IMR-90 (cell line): ENCODE data around the gene MPPED2. TPM values are rescaled to one million over a fixed set of nuclear protein-coding genes. Genes with fewer than 3 reads are reported as not detected.

Experiments
- ATAC-seq: fragments of 200-7000 bp; cut with Tn5 transposase; 2 replicates; pipeline ENCODE4 v1.9.1; 2020; ENCODE audit warnings: low read depth, mild to moderate bottlenecking, moderate library complexity
- BruUV-seq: library from RNA; stranded (reverse); fragments of 400-500 nt; replicated peaks from 2 replicates; lab custom pipeline; 2021; lab: Mats Ljungman, UMichigan
- CTCF ChIA-PET: fragments of 300-600 bp; formaldehyde crosslinking; extraction: SDS; loops from one replicate; lab custom pipeline; 2021; ENCODE audit warnings: antibody characterized with exemption; lab: Yijun Ruan, JAX
- POLR2A ChIA-PET: fragments of 300-600 bp; sonication (Branson Sonifier 250); formaldehyde crosslinking; loops from one replicate; lab custom pipeline; 2022; ENCODE audit warnings: antibody characterized with exemption; ENCODE audit not compliant: unreplicated experiment; lab: Charles Lee
- DNase-seq: peaks from one replicate; pipeline ENCODE4 v3.0.0; 2013
- H2AFZ ChIP-seq: replicated peaks from 2 replicates; pipeline ENCODE3; 2013; ENCODE audit warnings: low read length, mild to moderate bottlenecking; ENCODE audit not compliant: poor library complexity
- H2AK5ac ChIP-seq: 2 replicates; pipeline ENCODE4 v1.6.1; 2013; ENCODE audit warnings: low read depth, low read length, inconsistent platforms
- H2AK9ac ChIP-seq: replicated peaks from 2 replicates; pipeline ENCODE3; 2013; ENCODE audit warnings: mild to moderate bottlenecking, low read depth, low read length, moderate library complexity; ENCODE audit not compliant: poor library complexity
- H2BK120ac ChIP-seq: 2 replicates; pipeline ENCODE4 v1.6.1; 2013; ENCODE audit warnings: low read depth, low read length, inconsistent platforms
- H2BK15ac ChIP-seq: 3 replicates; pipeline ENCODE4 v1.6.1; 2013; ENCODE audit warnings: low read depth, low read length, inconsistent platforms
- H2BK20ac ChIP-seq: 2 replicates; pipeline ENCODE4 v1.6.1; 2013; ENCODE audit warnings: low read depth, mild to moderate bottlenecking, inconsistent platforms, low read length, moderate library complexity
- H2BK5ac ChIP-seq: 2 replicates; pipeline ENCODE4 v1.6.1; 2013; ENCODE audit warnings: mild to moderate bottlenecking, low read depth, low read length, inconsistent platforms; ENCODE audit not compliant: poor library complexity, severe bottlenecking
- H3K14ac ChIP-seq: replicated peaks from 2 replicates; pipeline ENCODE4 v1.6.1; 2013; ENCODE audit warnings: low read depth, low read length, inconsistent platforms
- H3K18ac ChIP-seq: 2 replicates; pipeline ENCODE4 v1.6.1; 2013; ENCODE audit warnings: low read depth, low read length, control low read depth
- H3K23ac ChIP-seq: 2 replicates; pipeline ENCODE4 v1.6.1; 2013; ENCODE audit warnings: low read depth, low read length, inconsistent platforms
- H3K27ac ChIP-seq: 2 replicates; pipeline ENCODE4 v1.5.1; 2013; ENCODE audit warnings: mild to moderate bottlenecking, control low read depth, low read length; ENCODE audit not compliant: insufficient read depth
- H3K27me3 ChIP-seq: 2 replicates; pipeline ENCODE4 v1.6.1; 2013; ENCODE audit warnings: low read length; ENCODE audit not compliant: control insufficient read depth, insufficient read depth
- H3K36me3 ChIP-seq: 2 replicates; pipeline ENCODE4 v1.6.1; 2013; ENCODE audit warnings: low read length, mixed read lengths; ENCODE audit not compliant: control insufficient read depth, insufficient read depth
- H3K4ac ChIP-seq: 2 replicates; pipeline ENCODE4 v1.6.1; 2013; ENCODE audit warnings: low read depth, low read length, inconsistent platforms
- H3K4me1 ChIP-seq: 2 replicates; pipeline ENCODE4 v1.6.1; 2013; ENCODE audit warnings: low read length, mixed read lengths; ENCODE audit not compliant: control insufficient read depth, insufficient read depth
- H3K4me2 ChIP-seq: 2 replicates; pipeline ENCODE4 v1.6.1; 2013; ENCODE audit warnings: low read depth, mild to moderate bottlenecking, control low read depth, low read length, moderate library complexity
- H3K4me3 ChIP-seq: 2 replicates; pipeline ENCODE4 v1.5.1; 2013; ENCODE audit warnings: low read depth, mild to moderate bottlenecking, control low read depth, low read length, moderate library complexity; ENCODE audit not compliant: insufficient read depth
- H3K56ac ChIP-seq: 2 replicates; pipeline ENCODE4 v1.6.1; 2013; ENCODE audit warnings: low read length, inconsistent platforms; ENCODE audit not compliant: insufficient read depth; ENCODE audit errors: extremely low read depth
- H3K79me1 ChIP-seq, 2 experiments: 2 replicates each; pipeline ENCODE4 v1.6.1; 2013; ENCODE audit warnings: low read length in 2 of 2, inconsistent platforms in 1 of 2, low read depth in 1 of 2
- H3K9ac ChIP-seq: 2 replicates; pipeline ENCODE4 v1.6.1; 2013; ENCODE audit warnings: low read depth, low read length, control low read depth
- H3K9me1 ChIP-seq: 2 replicates; pipeline ENCODE4 v1.6.1; 2013; ENCODE audit warnings: low read length, inconsistent platforms; ENCODE audit not compliant: insufficient read depth
- H3K9me3 ChIP-seq: 2 replicates; pipeline ENCODE4 v1.6.1; 2013; ENCODE audit warnings: low read length; ENCODE audit not compliant: control insufficient read depth, insufficient read depth
- H4K20me1 ChIP-seq: 2 replicates; pipeline ENCODE4 v1.6.1; 2013; ENCODE audit warnings: low read length, inconsistent platforms; ENCODE audit not compliant: insufficient read depth
- H4K5ac ChIP-seq: 2 replicates; pipeline ENCODE4 v1.6.1; 2013; ENCODE audit warnings: mild to moderate bottlenecking, low read depth, low read length, control low read depth
- H4K8ac ChIP-seq, 2 experiments: 2 replicates each; pipeline ENCODE4 v1.6.1; 2013; ENCODE audit warnings: low read depth in 2 of 2, low read length in 2 of 2, control low read depth in 1 of 2, inconsistent platforms in 1 of 2
- H4K91ac ChIP-seq: 2 replicates; pipeline ENCODE4 v1.6.1; 2013; ENCODE audit warnings: low read depth, low read length, inconsistent platforms; ENCODE audit not compliant: insufficient read depth
- BHLHE40 ChIP-seq: fragments of 150-350 bp; IDR thresholded peaks from 2 replicates; pipeline ENCODE4 v1.6.1; 2016; ENCODE audit warnings: mild to moderate bottlenecking, low read depth, low read length
- CEBPB ChIP-seq: IDR thresholded peaks from 2 replicates; pipeline ENCODE4 v1.6.1; 2012; ENCODE audit warnings: low read depth, low read length, improper control_type of control experiment
- CHD1 ChIP-seq: IDR thresholded peaks from 2 replicates; pipeline ENCODE4 v1.6.1; 2012; ENCODE audit warnings: low read depth, low read length, improper control_type of control experiment
- FOS ChIP-seq: fragments of 150-350 bp; IDR thresholded peaks from 2 replicates; pipeline ENCODE4 v1.6.1; 2016; ENCODE audit warnings: low read depth, low read length
- MAFK ChIP-seq: IDR thresholded peaks from 2 replicates; pipeline ENCODE4 v1.6.1; 2012; ENCODE audit warnings: low read depth, low read length, improper control_type of control experiment
- MAZ ChIP-seq: IDR thresholded peaks from 2 replicates; pipeline ENCODE4 v1.6.1; 2012; ENCODE audit warnings: low read depth, mild to moderate bottlenecking, low read length, improper control_type of control experiment, moderate library complexity, borderline replicate concordance
- NFE2L2 ChIP-seq: fragments of 150-350 bp; IDR thresholded peaks from 2 replicates; pipeline ENCODE4 v1.6.1; 2016; ENCODE audit warnings: low read depth, mild to moderate bottlenecking, low read length
- POLR2A ChIP-seq: IDR thresholded peaks from 2 replicates; pipeline ENCODE4 v1.6.1; 2012; ENCODE audit warnings: mild to moderate bottlenecking, low read depth, low read length
- RAD21 ChIP-seq: IDR thresholded peaks from 2 replicates; pipeline ENCODE4 v1.6.1; 2012; ENCODE audit warnings: low read length, improper control_type of control experiment
- RCOR1 ChIP-seq: IDR thresholded peaks from 2 replicates; pipeline ENCODE4 v1.6.1; 2012; ENCODE audit warnings: mild to moderate bottlenecking, low read length, improper control_type of control experiment; ENCODE audit not compliant: insufficient replicate concordance
- RFX5 ChIP-seq: IDR thresholded peaks from 2 replicates; pipeline ENCODE4 v1.8.0; 2012; ENCODE audit warnings: low read depth, mild to moderate bottlenecking, low read length, moderate library complexity
- SMC3 ChIP-seq: fragments of 150-350 bp; IDR thresholded peaks from 2 replicates; pipeline ENCODE4 v1.6.1; 2016; ENCODE audit warnings: low read depth, mild to moderate bottlenecking, antibody characterized with exemption, low read length, moderate library complexity
- WGBS, 2 experiments: methylation state at CpG; one replicate each; pipeline versions ENCODE4 v1.1.5 to v1.1.7; 2013; ENCODE audit warnings: missing lambda C conversion rate in 2 of 2; ENCODE audit not compliant: insufficient read length in 1 of 2; ENCODE audit errors: extremely low coverage in 2 of 2; 5-methylcytosine and 5-hydroxymethylcytosine counted together
- dilution Hi-C: fragments of 300-500 bp; cut with HindIII; formaldehyde crosslinking; loops from one replicate; pipeline ENCODE4 v1.14.3; 2018; ENCODE audit warnings: low sequenced_read_pairs; ENCODE audit not compliant: unreplicated experiment
- in situ Hi-C: fragments of 300-500 bp; cut with MboI; formaldehyde crosslinking; loops from 3 replicates; pipeline ENCODE4 v1.14.3; 2019; ENCODE audit warnings: low sequenced_read_pairs, inconsistent platforms, mixed read lengths
- intact Hi-C: fragments of 100-400 bp; cut with micrococcal nuclease; formaldehyde crosslinking; loops from 2 replicates; pipeline ENCODE4 v1.10.0; 2022
- polyA plus RNA-seq, 3 experiments: library from polyadenylated mRNA; depleted of rRNA; stranded (reverse); fragments of >200 nt; gene quantifications; 2 replicates each; pipeline ENCODE4 v1.2.3, GENCODE V29; 2012; ENCODE audit warnings: low replicate concordance in 1 of 3
- total RNA-seq: library from RNA; depleted of rRNA; stranded (reverse); fragments of >200 nt; gene quantifications from 2 replicates; pipeline ENCODE4 v1.2.3, GENCODE V29; 2012
- TF ChIP-seq, protein P1 (sequence below): fragments of 150-350 bp; IDR thresholded peaks from 2 replicates; pipeline ENCODE4 v1.6.1; 2016; ENCODE audit warnings: low read depth, mild to moderate bottlenecking, low read length, moderate library complexity, borderline replicate concordance
- TF ChIP-seq, protein P2 (sequence below): conservative IDR thresholded peaks from 2 replicates; pipeline ENCODE4 v1.5.1; 2012; ENCODE audit warnings: mild to moderate bottlenecking, low read depth, low read length, improper control_type of control experiment

MPPED2 gene
- total and polyA plus RNA-seq, 2 of the 4 experiments (the other 2 are of a cell fraction), result 0.10 TPM; not detected in 1

DNA sequence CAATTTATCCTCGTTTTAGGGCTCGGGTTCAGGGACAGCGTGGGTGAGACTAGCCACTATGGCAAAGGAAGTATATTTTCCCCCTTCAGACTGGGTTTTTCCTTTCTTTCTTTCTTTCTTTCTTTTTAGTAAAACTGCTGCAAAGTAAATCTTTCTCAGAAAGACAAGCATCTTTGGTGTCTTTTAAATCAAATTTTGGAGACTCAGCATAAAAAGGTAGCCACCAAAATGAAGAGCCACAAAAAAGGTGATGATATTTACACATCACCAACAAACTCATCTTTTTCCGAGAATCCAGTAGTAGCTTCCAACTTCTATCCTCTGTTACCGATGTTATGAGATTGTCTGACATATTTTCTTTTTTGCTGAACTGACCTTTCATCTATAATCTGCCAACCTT lies 88.6 kb downstream of the MPPED2 start:
- no peak overlapping the region for H2BK20ac ChIP-seq
- ATAC-seq (no peak), DNase-seq (no peak)
- dilution Hi-C loops (no loop called here), in situ Hi-C loops (no loop called here), intact Hi-C loops (no loop called here)
- no peak overlapping the region for H3K4me2 ChIP-seq
- H3K14ac ChIP-seq, result no peak overlapping the region
- no peak overlapping the region for H3K27ac ChIP-seq
- no peak overlapping the region for H2BK15ac ChIP-seq
- H3K18ac ChIP-seq, result no peak overlapping the region
- H3K27me3 ChIP-seq, result no peaks in the 10 kb centered on the region
- no TSS peak for BruUV-seq
- no peak overlapping the region for H4K8ac ChIP-seq
- no peaks in the 10 kb centered on the region for H3K4me1 ChIP-seq
- H4K5ac ChIP-seq, result no peak overlapping the region
- no peak overlapping the region for H3K4ac ChIP-seq
- ChIA-PET POLR2A (no interaction called here), CTCF (no interaction called here)
- no peak overlapping the region for H3K56ac ChIP-seq
- no peak overlapping the region for H3K9ac ChIP-seq
- no peak overlapping the region for H2AK5ac ChIP-seq
- H4K20me1 ChIP-seq, result no peaks in the 10 kb centered on the region
- no peaks in the 10 kb centered on the region for H3K79me1 ChIP-seq
- H3K4me3 ChIP-seq, result no peak overlapping the region
- no peak overlapping the region for H2AK9ac ChIP-seq
- H2BK5ac ChIP-seq, result no peak overlapping the region
- no peak overlapping the region for H3K23ac ChIP-seq
- no peaks in the 10 kb centered on the region for H3K9me3 ChIP-seq
- no peak overlapping the region for H2AFZ ChIP-seq
- no peak overlapping the region for H2BK120ac ChIP-seq
- no peaks in the 10 kb centered on the region for H3K9me1 ChIP-seq
- H3K36me3 ChIP-seq, result no peaks in the 10 kb centered on the region
- no peak for TF ChIP-seq RFX5
- no peak for TF ChIP-seq BHLHE40
- no peak for TF ChIP-seq MAFK
- TF ChIP-seq MAZ, result no peak
- TF ChIP-seq FOS, result no peak
- TF ChIP-seq, protein P1, sequence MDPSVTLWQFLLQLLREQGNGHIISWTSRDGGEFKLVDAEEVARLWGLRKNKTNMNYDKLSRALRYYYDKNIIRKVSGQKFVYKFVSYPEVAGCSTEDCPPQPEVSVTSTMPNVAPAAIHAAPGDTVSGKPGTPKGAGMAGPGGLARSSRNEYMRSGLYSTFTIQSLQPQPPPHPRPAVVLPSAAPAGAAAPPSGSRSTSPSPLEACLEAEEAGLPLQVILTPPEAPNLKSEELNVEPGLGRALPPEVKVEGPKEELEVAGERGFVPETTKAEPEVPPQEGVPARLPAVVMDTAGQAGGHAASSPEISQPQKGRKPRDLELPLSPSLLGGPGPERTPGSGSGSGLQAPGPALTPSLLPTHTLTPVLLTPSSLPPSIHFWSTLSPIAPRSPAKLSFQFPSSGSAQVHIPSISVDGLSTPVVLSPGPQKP, result no peak
- TF ChIP-seq CEBPB, result no peak
- TF ChIP-seq RAD21, result no peak
- no peak for TF ChIP-seq NFE2L2
- TF ChIP-seq, protein P2, sequence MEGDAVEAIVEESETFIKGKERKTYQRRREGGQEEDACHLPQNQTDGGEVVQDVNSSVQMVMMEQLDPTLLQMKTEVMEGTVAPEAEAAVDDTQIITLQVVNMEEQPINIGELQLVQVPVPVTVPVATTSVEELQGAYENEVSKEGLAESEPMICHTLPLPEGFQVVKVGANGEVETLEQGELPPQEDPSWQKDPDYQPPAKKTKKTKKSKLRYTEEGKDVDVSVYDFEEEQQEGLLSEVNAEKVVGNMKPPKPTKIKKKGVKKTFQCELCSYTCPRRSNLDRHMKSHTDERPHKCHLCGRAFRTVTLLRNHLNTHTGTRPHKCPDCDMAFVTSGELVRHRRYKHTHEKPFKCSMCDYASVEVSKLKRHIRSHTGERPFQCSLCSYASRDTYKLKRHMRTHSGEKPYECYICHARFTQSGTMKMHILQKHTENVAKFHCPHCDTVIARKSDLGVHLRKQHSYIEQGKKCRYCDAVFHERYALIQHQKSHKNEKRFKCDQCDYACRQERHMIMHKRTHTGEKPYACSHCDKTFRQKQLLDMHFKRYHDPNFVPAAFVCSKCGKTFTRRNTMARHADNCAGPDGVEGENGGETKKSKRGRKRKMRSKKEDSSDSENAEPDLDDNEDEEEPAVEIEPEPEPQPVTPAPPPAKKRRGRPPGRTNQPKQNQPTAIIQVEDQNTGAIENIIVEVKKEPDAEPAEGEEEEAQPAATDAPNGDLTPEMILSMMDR, result no peak
- no peak for TF ChIP-seq POLR2A
- no peak for TF ChIP-seq CHD1
- no peak for TF ChIP-seq SMC3
- TF ChIP-seq RCOR1, result no peak
- no CpG with 5 or more reads among the region's 5 CpGs for WGBS, 2 experiments
- H4K91ac ChIP-seq, result no peak overlapping the region
